OCI-LY1 (cell line): ENCODE measurements around the gene EVI5L.
A peak's percentile ranks its signal among the peaks of the same experiment; 100 is the strongest.

ENCODE experiments used
- H2AFZ ChIP-seq: fragments of 200-600 bp; sonication (generic), shearing (Covaris generic); 2 replicates; pipeline ENCODE4 v1.6.0; 2014; ENCODE audit warnings: antibody characterized with exemption, mild to moderate bottlenecking, low read length
- H3F3A ChIP-seq: fragments of 200-600 bp; sonication (generic), shearing (Covaris generic); 2 replicates; pipeline ENCODE4 v1.6.0; 2014; ENCODE audit warnings: mild to moderate bottlenecking, antibody characterized with exemption, low read length, moderate library complexity; ENCODE audit not compliant: insufficient read depth
- H3K27ac ChIP-seq: fragments of 200-600 bp; sonication (generic); 2 replicates; pipeline ENCODE4 v1.5.1; 2014; ENCODE audit warnings: low read length, mixed run types, mild to moderate bottlenecking, low read depth; ENCODE audit not compliant: poor library complexity, severe bottlenecking
- H3K27me3 ChIP-seq: fragments of 200-600 bp; sonication (generic); 2 replicates; pipeline ENCODE4 v1.6.0; 2014; ENCODE audit warnings: antibody characterized with exemption, mild to moderate bottlenecking, low read length, moderate library complexity; ENCODE audit not compliant: insufficient read depth
- H3K36me3 ChIP-seq: fragments of 200-600 bp; sonication (generic); 2 replicates; pipeline ENCODE4 v1.6.1; 2014; ENCODE audit warnings: mild to moderate bottlenecking, antibody characterized with exemption, low read length, moderate library complexity, mixed read lengths; ENCODE audit not compliant: insufficient read depth
- H3K4me1 ChIP-seq: fragments of 200-600 bp; sonication (generic); 2 replicates; pipeline ENCODE4 v1.5.1; 2014; ENCODE audit warnings: mild to moderate bottlenecking, low read length, moderate library complexity; ENCODE audit not compliant: insufficient read depth, severe bottlenecking
- H3K4me2 ChIP-seq: fragments of 200-600 bp; sonication (generic), shearing (Covaris generic); 2 replicates; pipeline ENCODE4 v1.6.1; 2014; ENCODE audit warnings: low read length
- H3K4me3 ChIP-seq: fragments of 200-600 bp; sonication (generic); 2 replicates; pipeline ENCODE4 v1.5.1; 2014; ENCODE audit warnings: low read length, low read depth, mild to moderate bottlenecking, mixed read lengths; ENCODE audit not compliant: poor library complexity, severe bottlenecking
- H3K79me2 ChIP-seq: fragments of 200-600 bp; shearing (Covaris generic); 2 replicates; pipeline ENCODE4 v1.6.1; 2016; ENCODE audit warnings: mixed run types, low read length, mixed read lengths; ENCODE audit not compliant: insufficient read depth
- H3K9ac ChIP-seq: fragments of 200-600 bp; sonication (generic), shearing (Covaris generic); 2 replicates; pipeline ENCODE4 v1.6.1; 2014; ENCODE audit warnings: mild to moderate bottlenecking, low read length, mixed read lengths
- H3K9me2 ChIP-seq: fragments of 200-600 bp; sonication (generic), shearing (Covaris generic); 2 replicates; pipeline ENCODE4 v1.6.1; 2014; ENCODE audit warnings: low read depth, mild to moderate bottlenecking, low read length, mixed read lengths
- H3K9me3 ChIP-seq: fragments of 200-600 bp; shearing (Covaris generic); 2 replicates; pipeline ENCODE4 v1.6.1; 2014; ENCODE audit warnings: low read length, mixed read lengths
- H4K20me1 ChIP-seq: fragments of 200-600 bp; sonication (generic), shearing (Covaris generic); 2 replicates; pipeline ENCODE4 v1.6.0; 2016; ENCODE audit warnings: mild to moderate bottlenecking, low read length; ENCODE audit not compliant: insufficient read depth
- EZH2 ChIP-seq: fragments of 200-600 bp; sonication (generic), shearing (Covaris generic); IDR thresholded peaks from 2 replicates; pipeline ENCODE4 v1.8.0; 2017; ENCODE audit warnings: borderline replicate concordance, mixed run types, mild to moderate bottlenecking, antibody characterized with exemption, low read length, moderate library complexity, mixed read lengths
- TF ChIP-seq, protein P1 (sequence below): fragments of 200-600 bp; sonication (generic), shearing (Covaris generic); IDR thresholded peaks from 2 replicates; pipeline ENCODE4 v1.5.1; 2017; ENCODE audit warnings: mild to moderate bottlenecking, antibody characterized with exemption, low read length, moderate library complexity, mixed read lengths

Gene EVI5L

DNA sequence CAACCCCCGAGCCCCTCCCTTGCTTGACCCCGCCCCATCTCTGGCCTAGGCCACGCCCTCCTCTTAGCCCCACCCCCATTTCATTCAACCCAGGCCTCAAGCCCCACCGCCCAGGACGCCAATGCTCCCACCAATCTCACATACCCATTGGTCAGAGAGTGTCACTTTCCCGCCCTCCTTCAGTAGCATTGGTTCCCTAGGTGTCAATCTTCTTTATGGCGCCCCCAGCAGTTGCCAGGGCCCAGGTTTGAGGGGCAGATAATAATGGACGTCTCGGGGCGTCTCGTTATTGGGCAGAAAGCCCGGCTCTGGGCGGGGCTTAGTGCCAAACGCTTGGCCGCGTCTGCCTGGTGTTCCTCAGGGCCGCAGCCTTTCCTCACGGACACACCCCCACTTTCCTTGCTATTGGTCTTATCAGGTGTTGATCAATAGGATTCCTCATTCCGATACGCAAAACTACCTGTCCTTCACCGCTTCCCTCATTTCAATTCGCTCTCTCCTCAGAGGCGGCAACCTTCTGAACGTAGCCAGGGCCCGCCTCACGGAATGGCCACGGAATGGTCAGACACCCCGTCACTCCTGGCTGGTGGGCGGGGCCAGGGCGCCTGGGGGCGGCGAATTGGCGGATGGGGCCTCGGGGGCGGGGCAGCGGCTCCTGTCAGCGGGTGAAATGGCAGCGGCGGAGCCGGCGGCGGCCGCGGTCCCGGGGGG is at the start of gene EVI5L:
Gene EVI5L, plus strand, starts transcription at position 658 of the 711 bp plus-strand sequence. CDS start 16,325 bp downstream, outside the sequence.
- H3F3A ChIP-seq: no peaks in the 10 kb centered on the region
- no peaks in the 10 kb centered on the region for H3K9me2 ChIP-seq
- H3K27ac ChIP-seq: no peak within 1 kb of the TSS
- no peaks in the 10 kb centered on the region for H3K9me3 ChIP-seq
- H3K4me2 ChIP-seq: peak within 1 kb of the TSS; percentile 73
- H4K20me1 ChIP-seq: no peaks in the 10 kb centered on the region
- no peak within 1 kb of the TSS; the same call in 1 of the 2 replicates for H2AFZ ChIP-seq
- H3K9ac ChIP-seq: peak within 1 kb of the TSS; percentile 63
- no peaks in the 10 kb centered on the region for H3K36me3 ChIP-seq
- H3K4me3 ChIP-seq: peak within 1 kb of the TSS; percentile 69
- peaks cover 14% of the 10 kb centered on the region for H3K4me1 ChIP-seq
- H3K79me2 ChIP-seq: no peaks in the 10 kb centered on the region
- TF ChIP-seq, protein P1, sequence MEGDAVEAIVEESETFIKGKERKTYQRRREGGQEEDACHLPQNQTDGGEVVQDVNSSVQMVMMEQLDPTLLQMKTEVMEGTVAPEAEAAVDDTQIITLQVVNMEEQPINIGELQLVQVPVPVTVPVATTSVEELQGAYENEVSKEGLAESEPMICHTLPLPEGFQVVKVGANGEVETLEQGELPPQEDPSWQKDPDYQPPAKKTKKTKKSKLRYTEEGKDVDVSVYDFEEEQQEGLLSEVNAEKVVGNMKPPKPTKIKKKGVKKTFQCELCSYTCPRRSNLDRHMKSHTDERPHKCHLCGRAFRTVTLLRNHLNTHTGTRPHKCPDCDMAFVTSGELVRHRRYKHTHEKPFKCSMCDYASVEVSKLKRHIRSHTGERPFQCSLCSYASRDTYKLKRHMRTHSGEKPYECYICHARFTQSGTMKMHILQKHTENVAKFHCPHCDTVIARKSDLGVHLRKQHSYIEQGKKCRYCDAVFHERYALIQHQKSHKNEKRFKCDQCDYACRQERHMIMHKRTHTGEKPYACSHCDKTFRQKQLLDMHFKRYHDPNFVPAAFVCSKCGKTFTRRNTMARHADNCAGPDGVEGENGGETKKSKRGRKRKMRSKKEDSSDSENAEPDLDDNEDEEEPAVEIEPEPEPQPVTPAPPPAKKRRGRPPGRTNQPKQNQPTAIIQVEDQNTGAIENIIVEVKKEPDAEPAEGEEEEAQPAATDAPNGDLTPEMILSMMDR: no peak
- TF ChIP-seq EZH2: no peak
- H3K27me3 ChIP-seq: no peaks in the 10 kb centered on the region

DNA sequence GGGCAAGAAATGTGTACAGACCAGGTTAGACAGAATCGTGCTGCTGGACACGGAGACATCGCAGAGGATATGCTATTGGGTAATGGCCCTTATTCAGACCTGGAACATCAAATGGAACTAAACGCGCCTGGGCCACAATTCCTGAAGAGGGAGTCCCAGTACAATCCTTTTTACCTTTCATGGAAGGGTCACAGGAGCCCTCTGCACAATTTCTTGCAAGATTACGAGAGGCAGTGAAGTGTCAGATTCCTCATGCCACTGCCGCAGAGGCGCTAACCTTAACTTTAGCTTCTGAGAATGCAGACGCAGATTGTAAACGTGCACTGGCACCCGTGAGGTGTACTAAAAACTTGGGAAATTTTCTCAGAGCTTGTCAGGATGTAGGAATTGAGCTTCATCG is 48.9 kb upstream of the EVI5L start:
- Histone ChIP-seq H2AFZ (no peak overlapping the region), H3F3A (no peaks in the 10 kb centered on the region), H3K4me2 (no peak overlapping the region), H3K79me2 (no peaks in the 10 kb centered on the region), H3K9me3 (no peaks in the 10 kb centered on the region), H3K27ac (no peak overlapping the region), H3K4me3 (no peak overlapping the region), H4K20me1 (no peaks in the 10 kb centered on the region), H3K9ac (no peak overlapping the region), H3K4me1 (no peaks in the 10 kb centered on the region), H3K9me2 (no peaks in the 10 kb centered on the region), H3K36me3 (no peaks in the 10 kb centered on the region; the same call in 1 of the 2 replicates), H3K27me3 (no peaks in the 10 kb centered on the region; the same call in 1 of the 2 replicates)
- TF ChIP-seq, protein P1: no peak
- no peak for TF ChIP-seq EZH2

DNA sequence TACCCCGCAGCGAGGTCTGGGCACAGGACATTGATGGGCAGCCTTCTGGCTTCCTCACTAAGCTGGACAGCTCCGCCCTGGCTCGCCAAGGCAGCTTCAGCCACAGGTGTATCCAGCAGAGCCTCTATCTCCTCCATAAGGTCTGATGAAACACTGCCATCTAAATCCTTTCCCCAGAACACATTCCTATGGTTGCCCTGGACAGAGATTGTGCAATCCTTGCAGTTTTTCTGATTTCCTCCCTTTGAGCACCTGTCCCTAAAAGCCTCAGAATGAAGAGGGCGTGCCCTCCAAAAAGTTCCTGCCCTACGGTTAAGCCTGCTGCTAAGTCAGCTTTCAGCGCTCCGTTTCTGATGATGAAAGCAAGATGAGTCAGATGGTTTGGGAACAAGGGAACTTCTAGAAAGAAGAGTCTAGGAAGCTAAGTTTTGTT is 46.0 kb upstream of the EVI5L start:
- Histone ChIP-seq H3K4me3 (no peak overlapping the region), H3K9me2 (no peaks in the 10 kb centered on the region), H2AFZ (no peak overlapping the region), H3K9me3 (no peaks in the 10 kb centered on the region), H3K27ac (no peak overlapping the region), H3K9ac (no peak overlapping the region), H3K36me3 (no peaks in the 10 kb centered on the region; the same call in 1 of the 2 replicates), H3F3A (no peaks in the 10 kb centered on the region), H3K4me1 (no peaks in the 10 kb centered on the region), H3K27me3 (no peaks in the 10 kb centered on the region; the same call in 1 of the 2 replicates), H3K79me2 (no peaks in the 10 kb centered on the region), H4K20me1 (no peaks in the 10 kb centered on the region), H3K4me2 (no peak overlapping the region)
- no peak for TF ChIP-seq EZH2
- TF ChIP-seq, protein P1: no peak
